PC-9 (cell line): ENCODE data around the gene CMTM7. TPM values are rescaled to one million over a fixed set of nuclear protein-coding genes. Genes with fewer than 3 reads are reported as not detected.

ENCODE experiments used
- BruUV-seq: library from RNA; stranded (reverse); fragments of 400-500 nt; replicated peaks from 2 replicates; lab custom pipeline; 2021; lab: Mats Ljungman, UMichigan
- CTCF ChIA-PET: fragments of 300-600 bp; sonication (Branson Sonifier 250); formaldehyde crosslinking; loops from one replicate; lab custom pipeline; 2022; ENCODE audit warnings: antibody characterized with exemption; lab: Charles Lee
- POLR2A ChIA-PET: fragments of 300-600 bp; sonication (Branson Sonifier 250); formaldehyde crosslinking; loops from one replicate; lab custom pipeline; 2022; ENCODE audit warnings: antibody characterized with exemption; ENCODE audit not compliant: unreplicated experiment; lab: Charles Lee
- DNase-seq, 2 experiments: peaks; one replicate each; pipeline versions ENCODE4 v3.0.0 to v3.0.0-alpha.2; 2015 to 2022; ENCODE audit warnings: mixed read lengths in 1 of 2
- H2AFZ ChIP-seq: fragments of 200-600 bp; sonication (generic); 2 replicates; pipeline ENCODE4 v1.8.1; 2017; ENCODE audit warnings: antibody characterized with exemption
- H3F3A ChIP-seq: fragments of 200-600 bp; sonication (generic); 2 replicates; pipeline ENCODE4 v1.8.1; 2017; ENCODE audit warnings: antibody characterized with exemption, mild to moderate bottlenecking, low read depth; ENCODE audit not compliant: insufficient read depth
- H3K27ac ChIP-seq: fragments of 200-600 bp; sonication (generic); 2 replicates; pipeline ENCODE4 v1.6.1; 2016; ENCODE audit warnings: mixed run types
- H3K27me3 ChIP-seq: fragments of 200-600 bp; sonication (generic); 2 replicates; pipeline ENCODE4 v1.6.1; 2016; ENCODE audit warnings: low read depth, mixed run types; ENCODE audit not compliant: insufficient read depth
- H3K36me3 ChIP-seq: fragments of 200-600 bp; sonication (generic); 2 replicates; pipeline ENCODE4 v1.6.1; 2016; ENCODE audit warnings: low read depth, mixed run types
- H3K4me1 ChIP-seq: fragments of 200-600 bp; sonication (generic); replicated peaks from 2 replicates; pipeline ENCODE4 v1.6.1; 2016; ENCODE audit warnings: mixed run types; ENCODE audit not compliant: insufficient read depth
- H3K4me2 ChIP-seq: fragments of 200-600 bp; sonication (generic); 2 replicates; pipeline ENCODE4 v1.6.1; 2017; ENCODE audit warnings: mixed run types
- H3K4me3 ChIP-seq: fragments of 200-600 bp; sonication (generic); 2 replicates; pipeline ENCODE4 v1.6.1; 2016; ENCODE audit warnings: mixed run types
- H3K79me2 ChIP-seq: fragments of 200-600 bp; sonication (generic); 2 replicates; pipeline ENCODE4 v1.6.1; 2017; ENCODE audit warnings: low read depth, mixed run types
- H3K9me2 ChIP-seq: fragments of 200-600 bp; sonication (generic); 2 replicates; pipeline ENCODE4 v1.8.1; 2017; ENCODE audit warnings: mild to moderate bottlenecking; ENCODE audit not compliant: insufficient read depth
- H3K9me3 ChIP-seq: fragments of 200-600 bp; sonication (generic); 2 replicates; pipeline ENCODE4 v1.8.1; 2016; ENCODE audit warnings: low read depth; ENCODE audit not compliant: insufficient read depth
- H4K20me1 ChIP-seq: fragments of 200-600 bp; sonication (generic); 2 replicates; pipeline ENCODE4 v1.8.1; 2017; ENCODE audit not compliant: insufficient read depth
- CTCF ChIP-seq: fragments of 200-600 bp; sonication (generic); conservative IDR thresholded peaks from 2 replicates; pipeline ENCODE4 v1.6.1; 2017; ENCODE audit warnings: mixed run types, antibody characterized with exemption, mild to moderate bottlenecking, moderate library complexity
- EZH2 ChIP-seq: fragments of 200-600 bp; sonication (generic); IDR thresholded peaks from 2 replicates; pipeline ENCODE4 v1.8.0; 2017; ENCODE audit warnings: antibody characterized with exemption, low read depth
- intact Hi-C: fragments of 100-400 bp; cut with micrococcal nuclease; formaldehyde crosslinking; loops from one replicate; pipeline ENCODE4 v1.10.0; 2022; ENCODE audit not compliant: unreplicated experiment
- total RNA-seq: library from RNA; stranded (reverse); gene quantifications from 2 replicates; pipeline ENCODE4 v1.2.3, GENCODE V29; 2021

CMTM7 gene
- total RNA-seq, 1 experiment from 2014 or later: 37.1 TPM

GRCh38 chr3:32453346-32453745 is 61.7 kb downstream of the CMTM7 start:
- DNase-seq: no peak
- CTCF ChIA-PET: no interaction called here
- Histone ChIP-seq H3K79me2 (no peaks in the 10 kb centered on the region), H3K36me3 (no peaks in the 10 kb centered on the region), H3K9me2 (no peaks in the 10 kb centered on the region), H3K4me3 (no peak overlapping the region), H4K20me1 (no peaks in the 10 kb centered on the region), H3K27me3 (no peaks in the 10 kb centered on the region), H3F3A (no peaks in the 10 kb centered on the region), H3K4me1 (no peaks in the 10 kb centered on the region), H2AFZ (no peak overlapping the region), H3K9me3 (no peaks in the 10 kb centered on the region), H3K27ac (no peak overlapping the region), H3K4me2 (no peak overlapping the region)
- intact Hi-C loops: no loop called here
- POLR2A ChIA-PET: no interaction called here
- BruUV-seq: no TSS peak
- TF ChIP-seq EZH2 (no peak), CTCF (no peak)

GRCh38 chr3:32454111-32454510 is 62.5 kb downstream of the CMTM7 start:
- no peaks in the 10 kb centered on the region for H3K79me2 ChIP-seq
- H3K36me3 ChIP-seq: no peaks in the 10 kb centered on the region
- no peak overlapping the region for H3K4me3 ChIP-seq
- TF ChIP-seq EZH2: no peak
- TF ChIP-seq CTCF: no peak
- BruUV-seq: no TSS peak
- no peaks in the 10 kb centered on the region for H3K9me2 ChIP-seq
- intact Hi-C loops: no loop called here
- no peaks in the 10 kb centered on the region for H4K20me1 ChIP-seq
- ChIA-PET POLR2A (no interaction called here), CTCF (no interaction called here)
- no peak overlapping the region for H2AFZ ChIP-seq
- no peaks in the 10 kb centered on the region for H3F3A ChIP-seq
- H3K27me3 ChIP-seq: no peaks in the 10 kb centered on the region
- DNase-seq: no peak
- no peaks in the 10 kb centered on the region for H3K4me1 ChIP-seq
- H3K4me2 ChIP-seq: no peak overlapping the region
- H3K9me3 ChIP-seq: no peaks in the 10 kb centered on the region
- H3K27ac ChIP-seq: no peak overlapping the region

- no peaks in the 10 kb centered on the region for H3K4me1 ChIP-seq
- H3K36me3 ChIP-seq: no peaks in the 10 kb centered on the region
- intact Hi-C loops: no loop called here
- H3K9me3 ChIP-seq: no peaks in the 10 kb centered on the region
- DNase-seq: no peak
- TF ChIP-seq EZH2: no peak
- TF ChIP-seq CTCF: no peak
- no peak overlapping the region for H3K27ac ChIP-seq
- H3K79me2 ChIP-seq: no peaks in the 10 kb centered on the region
- no peaks in the 10 kb centered on the region for H4K20me1 ChIP-seq
- no peak overlapping the region for H3K4me3 ChIP-seq
- CTCF ChIA-PET: interaction anchor here (0.6 kb wide), 1 partner anchor 17 kb away, joined by 4 read pairs; no protein-coding TSS in a partner anchor
- BruUV-seq: no TSS peak
- H3F3A ChIP-seq: no peaks in the 10 kb centered on the region
- H3K9me2 ChIP-seq: no peaks in the 10 kb centered on the region
- no peak overlapping the region for H2AFZ ChIP-seq
- POLR2A ChIA-PET: interaction anchor here (0.5 kb wide), 1 partner anchor 539 kb away, joined by 5 read pairs; no protein-coding TSS in a partner anchor
- H3K27me3 ChIP-seq: no peaks in the 10 kb centered on the region
- H3K4me2 ChIP-seq: no peak overlapping the region
Observed at GRCh38 chr3:32454731-32455608, 63.3 kb downstream of the CMTM7 start.
